Activated T-helper 9 cell treated with anti-CD3 and anti-CD28 coated beads, Interleukin-2, amount 50 U/mL, for 16 hours (primary cell): ENCODE data around the gene RNF183.
A peak's percentile ranks its signal among the peaks of the same experiment; 100 is the strongest.

Experiments used
- DNase-seq: peaks from one replicate; pipeline ENCODE4 v3.0.0-alpha.2; 2020; ENCODE audit warnings: low read depth

Gene RNF183

GRCh38 chr9:113302792-113303418 lies at the start of gene RNF183:
Gene RNF183, minus strand, starts transcription at chr9:113303376. Its CDS starts 5,192 bp downstream, at chr9:113298184.
- DNase-seq: no peak

GRCh38 chr9:113352411-113352810 lies 49.2 kb upstream of the RNF183 start:
- no peak for DNase-seq

- no peak for DNase-seq
Measured at GRCh38 chr9:113352006-113352405, 48.8 kb upstream of the RNF183 start.

- no peak for DNase-seq
Measured at GRCh38 chr9:113350937-113351336, 47.8 kb upstream of the RNF183 start.

- DNase-seq: no peak
Measured at GRCh38 chr9:113350107-113350661, 47.0 kb upstream of the RNF183 start.

GRCh38 chr9:113349445-113350094 lies 46.4 kb upstream of the RNF183 start, which contains the start of gene BSPRY:
Gene BSPRY, plus strand, starts transcription at chr9:113349541. Its CDS starts 39 bp downstream, at chr9:113349580.
- no peak for DNase-seq

- no peak for DNase-seq
Measured at GRCh38 chr9:113349066-113349444, 45.9 kb upstream of the RNF183 start.

GRCh38 chr9:113348437-113348836 lies 45.3 kb upstream of the RNF183 start:
- no peak for DNase-seq

GRCh38 chr9:113345671-113346070 lies 42.5 kb upstream of the RNF183 start:
- DNase-seq: no peak

- DNase-seq: no peak
Measured at GRCh38 chr9:113345190-113345589, 42.0 kb upstream of the RNF183 start.

GRCh38 chr9:113343732-113344231 lies 40.6 kb upstream of the RNF183 start:
- no peak for DNase-seq

- DNase-seq: no peak
Measured at GRCh38 chr9:113341712-113342410, 38.7 kb upstream of the RNF183 start.

GRCh38 chr9:113340011-113340699 lies 37.0 kb upstream of the RNF183 start, which contains the start of gene WDR31:
Gene WDR31, minus strand, starts transcription at chr9:113340275. Its CDS starts 8,253 bp downstream, at chr9:113332022.
- DNase-seq: peak; percentile 75

- DNase-seq: no peak
Measured at GRCh38 chr9:113337714-113338113, 34.5 kb upstream of the RNF183 start.

- no peak for DNase-seq
Measured at GRCh38 chr9:113331780-113332179, 28.6 kb upstream of the RNF183 start.

- no peak for DNase-seq
Measured at GRCh38 chr9:113328045-113328782, 25.0 kb upstream of the RNF183 start.

GRCh38 chr9:113326230-113326629 lies 23.1 kb upstream of the RNF183 start:
- no peak for DNase-seq

GRCh38 chr9:113322671-113323070 lies 19.5 kb upstream of the RNF183 start:
- no peak for DNase-seq

GRCh38 chr9:113320051-113320450 lies 16.9 kb upstream of the RNF183 start:
- DNase-seq: no peak

- no peak for DNase-seq
Measured at GRCh38 chr9:113319054-113319453, 15.9 kb upstream of the RNF183 start.

GRCh38 chr9:113317777-113318176 lies 14.6 kb upstream of the RNF183 start:
- no peak for DNase-seq
